HG03108 (cell line): ENCODE data around the gene AFF4.
"Not testable (repeated sequence)": the region's sequence is repeated elsewhere in the genome, so short reads cannot be mapped to it uniquely, and the experiment has no call there.

ENCODE experiments used
- ATAC-seq: cut with Tn5 transposase; IDR thresholded peaks from one replicate; pipeline ENCODE4 v1.9.1; 2021; ENCODE audit warnings: moderate library complexity; ENCODE audit not compliant: unreplicated experiment

The AFF4 gene

DNA sequence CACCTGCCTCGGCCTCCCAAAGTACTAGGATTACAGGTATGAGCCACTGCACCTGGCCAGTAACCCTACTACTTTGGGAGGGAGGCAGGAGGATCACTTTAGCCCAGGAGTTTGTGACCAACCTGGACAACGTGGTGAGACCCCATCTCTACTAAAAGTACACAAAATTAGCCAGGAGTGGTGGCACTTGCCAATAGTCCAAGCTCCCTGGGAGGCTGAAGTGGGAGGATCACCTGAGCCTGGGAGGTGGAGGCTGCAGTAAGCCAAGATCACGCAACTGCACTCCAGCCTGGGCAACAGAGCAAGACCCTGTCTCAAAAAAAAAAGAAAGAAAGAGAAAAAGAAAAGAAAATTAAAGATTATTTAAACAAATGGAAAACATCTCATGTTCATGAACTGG, 107.4 kb downstream of the AFF4 start:
- no peak for ATAC-seq

DNA sequence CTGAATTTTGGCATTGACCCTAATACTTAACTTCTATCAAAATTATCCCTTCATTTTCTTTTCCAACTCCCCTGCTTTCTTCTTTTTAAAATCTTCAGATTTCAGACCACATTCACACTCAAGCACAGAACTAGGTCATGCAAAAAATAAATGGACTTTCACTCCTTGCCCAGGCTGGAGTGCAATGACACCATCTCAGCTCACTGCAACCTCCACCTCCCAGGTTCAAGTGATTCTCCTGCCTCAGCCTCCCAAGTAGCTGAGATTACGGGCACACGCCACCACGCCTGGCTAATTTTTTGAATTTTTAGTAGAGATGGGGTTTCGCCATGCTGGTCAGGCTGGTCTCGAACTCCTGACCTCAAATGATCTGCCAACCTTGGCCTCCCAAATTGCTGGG, 108.4 kb downstream of the AFF4 start:
- ATAC-seq = not testable (repeated sequence)

GRCh38 chr5:132854301-132854700, 109.1 kb downstream of the AFF4 start:
- no peak for ATAC-seq

- no peak for ATAC-seq
Measured at GRCh38 chr5:132853790-132854189, 109.6 kb downstream of the AFF4 start.

DNA sequence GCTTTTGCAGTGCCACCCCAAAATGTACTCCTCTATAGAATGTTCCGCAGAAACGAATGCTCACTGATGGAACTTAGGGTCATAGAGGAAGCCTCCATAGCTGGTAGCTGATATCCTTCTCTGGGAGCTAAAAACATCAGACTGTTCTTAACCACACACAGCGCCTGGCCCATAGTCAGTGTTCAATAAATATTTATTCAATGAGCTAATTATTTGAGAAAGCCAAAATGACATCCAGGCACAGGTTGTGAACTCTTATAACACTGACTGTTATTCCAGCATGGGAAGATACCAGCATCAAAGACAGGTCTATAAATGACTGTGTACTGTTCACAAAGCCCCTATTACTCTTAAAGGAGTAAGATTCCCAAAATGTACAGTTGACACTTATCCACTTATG, 110.1 kb downstream of the AFF4 start:
- no peak for ATAC-seq

- ATAC-seq = no peak
Measured at GRCh38 chr5:132850066-132850465, 113.4 kb downstream of the AFF4 start.

DNA sequence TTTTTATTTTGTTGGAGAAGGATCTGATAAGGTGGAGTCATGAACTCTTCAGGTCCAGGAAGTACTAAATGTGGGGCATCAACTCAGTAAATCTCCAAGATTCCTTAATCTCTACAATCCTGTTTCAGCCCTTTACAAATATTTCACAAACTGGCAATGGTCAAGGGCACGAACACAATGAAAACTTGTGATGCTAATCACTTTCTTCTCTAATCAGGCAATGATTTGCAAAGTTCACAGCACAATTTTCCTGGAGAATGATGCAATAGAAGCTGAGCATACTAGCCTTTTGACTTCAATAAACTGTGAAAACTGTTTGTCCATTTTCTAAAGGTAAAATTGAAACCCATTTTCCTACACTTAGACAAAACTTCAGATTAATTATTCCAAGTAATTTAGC, 114.1 kb downstream of the AFF4 start:
- no peak for ATAC-seq

DNA sequence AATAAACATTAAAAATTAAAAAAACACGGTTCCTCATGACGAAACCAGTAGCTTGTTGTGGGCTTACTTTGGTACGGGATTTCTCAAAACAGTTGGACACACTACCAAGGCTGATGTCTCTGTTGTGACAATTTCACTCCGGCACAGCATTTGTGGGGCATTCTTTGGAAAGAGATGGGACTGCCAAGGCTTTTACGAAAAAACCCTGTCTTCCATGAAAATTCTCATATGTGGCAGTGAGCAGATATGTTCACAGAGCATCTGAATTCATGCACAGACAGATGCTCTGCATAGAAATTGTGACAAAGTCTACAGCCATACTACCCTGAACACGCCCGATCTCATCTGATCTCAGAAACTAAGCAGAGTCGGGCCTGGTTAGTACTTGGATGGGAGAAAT, 115.2 kb downstream of the AFF4 start:
- ATAC-seq = no peak

- ATAC-seq = no peak
Measured at GRCh38 chr5:132841305-132841704, 122.1 kb downstream of the AFF4 start.

DNA sequence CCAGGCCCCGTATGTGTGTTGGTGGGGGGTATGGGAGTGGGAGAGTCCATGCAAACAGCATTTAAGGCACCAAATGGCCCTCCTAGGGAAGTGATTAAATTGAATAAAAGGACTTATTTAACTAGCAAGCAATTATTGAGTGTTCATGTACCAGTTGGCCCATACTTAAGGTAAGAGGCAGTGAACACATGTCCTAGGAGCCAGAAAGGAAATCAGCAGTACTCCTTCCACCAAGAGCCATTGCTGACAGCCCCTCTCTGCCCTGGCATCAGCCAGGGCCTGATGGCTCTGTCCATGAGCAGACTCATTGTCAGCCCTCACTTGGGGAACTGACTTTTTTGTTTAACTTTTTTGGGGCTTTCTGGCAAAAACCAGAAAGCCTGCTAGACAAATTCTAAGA, 122.5 kb downstream of the AFF4 start:
- no peak for ATAC-seq

- no peak for ATAC-seq
Measured at GRCh38 chr5:132840313-132840712, 123.1 kb downstream of the AFF4 start.

DNA sequence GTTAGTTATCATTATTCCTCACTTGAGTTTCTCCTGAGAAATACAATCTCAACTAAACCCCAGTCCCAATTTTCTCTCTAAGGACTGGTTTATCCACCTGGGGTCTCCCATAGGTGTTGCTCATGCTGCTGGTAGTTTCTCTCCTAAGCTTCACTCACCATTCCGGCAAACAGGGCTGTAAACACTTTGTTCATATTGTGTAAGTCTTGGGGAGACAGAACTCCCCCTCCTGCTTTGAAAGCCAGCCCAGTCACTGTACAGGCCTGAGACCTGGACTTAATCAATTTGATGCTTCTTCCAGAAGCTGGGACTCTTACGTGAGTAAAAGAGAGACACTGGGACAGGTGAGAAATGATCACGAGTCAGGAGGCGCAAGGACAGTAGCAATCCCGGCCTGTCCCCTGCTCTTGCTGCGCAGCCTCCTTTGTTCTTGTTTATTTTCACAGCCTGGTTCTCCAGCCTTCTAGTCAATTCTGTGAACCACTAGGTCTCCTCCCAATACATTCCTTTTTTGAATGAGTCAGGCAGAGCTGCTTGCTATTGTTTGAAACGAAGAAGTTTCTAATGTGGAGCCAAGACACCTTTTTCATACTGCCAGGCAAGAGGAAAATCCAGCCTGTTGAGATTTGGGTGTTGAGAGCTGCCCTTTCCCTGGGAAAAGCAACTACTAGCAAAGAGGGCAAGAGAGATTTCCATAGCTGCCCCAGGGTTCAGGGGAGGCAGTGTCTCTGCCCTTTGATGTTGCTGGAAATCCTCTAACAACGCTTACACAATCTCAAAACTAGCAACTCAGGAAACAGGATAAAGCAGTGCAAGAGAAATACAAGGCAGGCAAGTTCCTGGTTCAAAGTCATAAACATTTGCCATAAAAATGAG, 123.8 kb downstream of the AFF4 start:
- ATAC-seq = no peak

DNA sequence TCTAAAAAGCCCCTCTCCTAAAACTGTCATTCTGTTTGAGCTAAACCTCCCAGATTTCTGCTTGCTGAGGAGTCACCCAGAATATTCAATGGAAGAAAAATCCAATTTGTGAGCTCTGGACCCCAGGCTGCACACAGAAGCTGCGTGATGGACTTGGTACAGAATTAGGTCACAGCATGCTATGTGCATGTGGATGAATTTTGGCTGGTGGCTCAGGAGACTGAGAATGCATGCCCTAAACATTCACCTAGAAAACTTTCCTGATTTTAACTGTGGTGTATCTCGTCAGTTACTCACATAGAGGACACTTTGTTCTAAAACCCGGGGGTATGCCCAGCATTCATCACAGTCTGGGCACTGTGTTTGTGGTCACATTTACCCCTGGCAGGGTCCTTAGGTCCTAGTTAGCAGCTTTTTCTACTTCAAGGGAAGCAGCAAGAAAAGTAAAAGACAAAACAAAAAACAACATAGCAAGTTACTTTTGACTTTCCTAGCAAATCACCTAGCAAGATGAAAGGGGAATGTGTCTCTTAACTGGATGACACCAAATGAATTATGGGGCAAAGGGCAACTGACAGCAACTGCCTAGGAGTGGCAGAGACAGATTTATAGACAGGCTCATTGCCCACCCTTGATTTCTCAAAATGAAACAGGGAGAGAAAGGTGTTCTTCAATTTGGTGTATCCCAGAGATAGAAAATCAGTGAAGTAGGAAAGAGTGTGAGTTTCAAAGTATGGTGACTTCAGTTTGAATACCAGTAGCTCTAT, 124.7 kb downstream of the AFF4 start:
- no peak for ATAC-seq

DNA sequence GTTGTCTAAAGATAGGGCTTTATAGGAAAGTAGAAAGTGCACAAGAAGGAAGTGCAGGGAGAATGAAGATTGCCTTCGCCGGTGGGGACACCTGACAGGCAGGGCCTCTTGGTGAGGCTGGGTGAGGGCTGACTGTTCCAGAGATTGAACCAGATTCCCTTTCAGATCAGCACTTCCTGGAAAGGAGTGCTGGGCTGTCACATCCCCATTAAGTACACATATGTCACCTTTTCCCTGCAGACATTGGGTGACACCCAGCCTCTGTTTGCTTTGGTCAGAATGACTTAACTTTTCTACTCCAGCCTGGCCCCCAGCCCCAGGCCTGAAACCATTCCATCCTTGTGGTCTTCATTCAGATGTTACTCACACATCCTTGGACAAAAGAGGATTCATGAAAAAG, 125.6 kb downstream of the AFF4 start:
- ATAC-seq = no peak

DNA sequence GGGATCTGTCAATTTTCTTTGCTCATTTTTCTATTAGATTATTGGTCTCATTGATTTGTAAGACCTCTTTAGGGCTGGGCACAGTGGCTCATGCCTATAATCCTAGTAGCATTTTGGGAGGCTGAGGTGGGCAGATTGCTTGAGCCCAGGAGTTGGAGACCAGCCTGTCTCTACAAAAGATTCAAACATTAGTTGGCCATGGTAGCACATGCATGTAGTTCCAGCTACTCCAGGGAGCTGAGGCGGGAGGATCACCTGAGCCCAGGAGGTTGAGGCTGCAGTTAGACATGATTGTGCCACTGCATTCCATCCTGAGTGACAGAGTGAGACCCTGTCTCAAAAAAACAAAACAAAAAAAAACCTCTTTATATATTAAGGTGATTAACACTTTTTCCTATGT, 126.6 kb downstream of the AFF4 start:
- no peak for ATAC-seq

- no peak for ATAC-seq
Measured at GRCh38 chr5:132834057-132834456, 129.4 kb downstream of the AFF4 start.

- no peak for ATAC-seq
Measured at GRCh38 chr5:132832612-132833011, 130.8 kb downstream of the AFF4 start.

- no peak for ATAC-seq
Measured at GRCh38 chr5:132831095-132831860, 132.2 kb downstream of the AFF4 start.

DNA sequence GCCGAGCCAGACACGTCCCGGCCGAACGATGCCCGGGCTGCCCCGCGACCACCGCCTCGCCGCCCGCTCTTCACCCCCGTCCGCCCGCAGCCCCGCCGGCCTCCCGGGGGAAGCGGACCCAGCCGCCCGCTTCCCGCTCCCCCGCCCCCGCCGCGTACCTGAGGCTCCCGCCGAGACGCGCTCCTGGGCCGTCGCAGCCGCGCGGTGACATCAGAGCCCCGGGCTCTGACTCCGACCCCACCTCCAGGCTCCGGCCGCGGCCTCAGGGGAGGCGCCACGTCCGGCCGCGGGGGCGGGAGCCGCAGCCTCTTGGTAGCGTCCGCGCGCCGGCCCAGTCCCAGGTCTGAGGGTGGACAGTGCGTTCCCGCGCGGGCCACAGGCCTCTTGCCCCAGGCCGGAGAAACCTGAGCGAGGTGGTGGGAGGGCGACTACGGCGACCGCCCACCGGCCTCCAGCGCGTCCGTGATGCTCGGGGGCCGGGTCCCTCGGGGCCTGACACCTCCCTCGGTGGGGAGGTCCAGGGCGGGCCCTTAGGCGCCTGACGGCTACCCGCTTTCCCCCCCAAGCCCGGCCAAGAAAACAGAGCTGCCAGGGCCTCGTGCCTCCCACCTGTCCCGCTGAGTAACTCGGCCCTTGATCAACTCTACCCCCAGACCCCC, 132.9 kb downstream of the AFF4 start, which contains the start of gene SHROOM1:
TSS of gene SHROOM1 (minus strand) at position 212 of the 659 bp plus-strand sequence. CDS start 4,507 bp downstream, outside the sequence.
- peak; percentile 58 for ATAC-seq

GRCh38 chr5:132829742-132830435, 133.5 kb downstream of the AFF4 start:
- ATAC-seq = peak; percentile 76
